Breast epithelium (tissue), 4 donors: ENCODE measurements around the gene IFIT1B. TPM values are rescaled to one million over a fixed set of nuclear protein-coding genes. Genes with fewer than 3 reads are reported as not detected.
"Not testable (repeated sequence)": the region's sequence is repeated elsewhere in the genome, so short reads cannot be mapped to it uniquely, and the experiment has no call there.

Experiments
- DNase-seq, 2 donors: peaks; one replicate each; pipeline ENCODE4 v3.0.0-alpha.2; 2019; ENCODE audit warnings: low spot score in 2 of 2
- H3K27ac ChIP-seq, 2 donors: fragments of 200-600 bp; sonication (generic) in 1 of 2; one replicate each; pipeline ENCODE4 v1.5.1; 2016 to 2019; ENCODE audit warnings: mild to moderate bottlenecking in 1 of 2
- H3K27me3 ChIP-seq, 2 donors: fragments of 200-600 bp; sonication (generic) in 1 of 2; one replicate each; pipeline versions ENCODE4 v1.5.1 to v1.6.0; 2017 to 2019; ENCODE audit warnings: control low read depth in 1 of 2, mild to moderate bottlenecking in 1 of 2
- H3K36me3 ChIP-seq: fragments of 200-600 bp; one replicate; pipeline ENCODE4 v1.5.1; 2019
- H3K4me1 ChIP-seq, 2 donors: fragments of 200-600 bp; sonication (generic); one replicate each; pipeline ENCODE4 v1.5.1; 2016 to 2019; ENCODE audit warnings: control low read depth in 1 of 2
- H3K4me3 ChIP-seq, 3 donors: fragments of 200-600 bp; sonication (generic); 1 replicate in 2 of 3; 2 replicates in 1 of 3; pipeline ENCODE4 v1.5.1; 2016 to 2019; ENCODE audit warnings: mild to moderate bottlenecking in 3 of 3, moderate library complexity in 2 of 3
- H3K9me3 ChIP-seq, 2 donors: fragments of 200-600 bp; sonication (generic) in 1 of 2; one replicate each; pipeline ENCODE4 v1.5.1; 2016 to 2019; ENCODE audit warnings: control low read depth in 1 of 2
- POLR2A ChIP-seq: fragments of 450-650 bp; IDR thresholded peaks from one replicate; pipeline ENCODE4 v1.6.1; 2016; ENCODE audit warnings: antibody characterized with exemption, mild to moderate bottlenecking, moderate library complexity
- POLR2AphosphoS5 ChIP-seq, 3 donors: sonication (generic); formaldehyde crosslinking; IDR thresholded peaks; one replicate each; pipeline ENCODE4 v1.6.1; 2017; ENCODE audit warnings: antibody characterized with exemption in 3 of 3
- intact Hi-C: fragments of 100-400 bp; cut with DNase I; formaldehyde crosslinking; loops from one replicate; pipeline ENCODE4 v1.15.1; 2023; ENCODE audit warnings: low total_unique reads
- total RNA-seq, 3 donors: library from RNA; depleted of rRNA; stranded (reverse); fragments of >200 nt; gene quantifications; one replicate each; pipeline ENCODE4 v1.1.0, GENCODE V29; 2016
- TF ChIP-seq, protein P1 (sequence below), 3 donors: fragments of 450-650 bp; IDR thresholded peaks; one replicate each; pipeline ENCODE4 v1.5.1; 2016 to 2017; ENCODE audit warnings: antibody characterized with exemption in 3 of 3, mild to moderate bottlenecking in 3 of 3, moderate library complexity in 3 of 3

IFIT1B gene
- not detected for total RNA-seq

GRCh38 chr10:89377705-89378637 is at the start of gene IFIT1B:
TSS of gene IFIT1B (plus strand) at chr10:89378056. CDS start at chr10:89378136, 80 bp downstream.
- H3K27me3 ChIP-seq, result no peaks in the 10 kb centered on the region
- TF ChIP-seq POLR2AphosphoS5 (IDR thresholded peaks at IDR 0.05), result no peak
- TF ChIP-seq POLR2A, result no peak
- TF ChIP-seq, protein P1, sequence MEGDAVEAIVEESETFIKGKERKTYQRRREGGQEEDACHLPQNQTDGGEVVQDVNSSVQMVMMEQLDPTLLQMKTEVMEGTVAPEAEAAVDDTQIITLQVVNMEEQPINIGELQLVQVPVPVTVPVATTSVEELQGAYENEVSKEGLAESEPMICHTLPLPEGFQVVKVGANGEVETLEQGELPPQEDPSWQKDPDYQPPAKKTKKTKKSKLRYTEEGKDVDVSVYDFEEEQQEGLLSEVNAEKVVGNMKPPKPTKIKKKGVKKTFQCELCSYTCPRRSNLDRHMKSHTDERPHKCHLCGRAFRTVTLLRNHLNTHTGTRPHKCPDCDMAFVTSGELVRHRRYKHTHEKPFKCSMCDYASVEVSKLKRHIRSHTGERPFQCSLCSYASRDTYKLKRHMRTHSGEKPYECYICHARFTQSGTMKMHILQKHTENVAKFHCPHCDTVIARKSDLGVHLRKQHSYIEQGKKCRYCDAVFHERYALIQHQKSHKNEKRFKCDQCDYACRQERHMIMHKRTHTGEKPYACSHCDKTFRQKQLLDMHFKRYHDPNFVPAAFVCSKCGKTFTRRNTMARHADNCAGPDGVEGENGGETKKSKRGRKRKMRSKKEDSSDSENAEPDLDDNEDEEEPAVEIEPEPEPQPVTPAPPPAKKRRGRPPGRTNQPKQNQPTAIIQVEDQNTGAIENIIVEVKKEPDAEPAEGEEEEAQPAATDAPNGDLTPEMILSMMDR (IDR thresholded peaks at IDR 0.05), result no peak
- H3K27ac ChIP-seq, result no peak within 1 kb of the TSS
- no peak for DNase-seq
- no peaks in the 10 kb centered on the region for H3K36me3 ChIP-seq
- intact Hi-C loops, result no loop called here
- H3K4me3 ChIP-seq, result no peak within 1 kb of the TSS
- H3K9me3 ChIP-seq, result no peaks in the 10 kb centered on the region
- peaks cover 6 to 8% of the 10 kb centered on the region in 2 donors for H3K4me1 ChIP-seq

DNA sequence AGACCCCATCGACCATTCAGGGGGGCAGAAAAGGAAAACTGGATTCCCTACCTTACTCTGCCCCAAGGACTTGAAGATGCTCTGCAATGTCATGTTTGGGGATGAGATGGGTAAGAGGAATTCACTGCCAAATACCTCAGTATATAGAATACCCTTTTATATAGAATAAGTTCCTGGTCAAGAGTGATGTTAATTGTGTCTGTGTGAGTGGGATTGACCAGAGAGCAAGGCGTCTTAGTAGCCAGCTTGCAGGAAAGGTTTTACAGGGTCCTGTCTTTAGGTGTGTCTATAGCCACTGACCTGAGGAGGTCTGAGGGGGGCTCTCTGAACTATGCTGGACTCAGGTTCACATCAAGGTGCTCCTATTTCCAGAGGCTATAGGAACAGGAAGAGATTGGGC is 48.7 kb upstream of the IFIT1B start:
- Histone ChIP-seq H3K9me3 (no peaks in the 10 kb centered on the region), H3K4me1 (peaks cover 10 to 11% of the 10 kb centered on the region in 2 donors), H3K4me3 (peak overlapping the region in 2 of 3 donors; percentile 27 to 52), H3K27ac (peak overlapping the region; percentile 77 to 85), H3K36me3 (no peaks in the 10 kb centered on the region), H3K27me3 (no peaks in the 10 kb centered on the region)
- TF ChIP-seq, protein P1 (IDR thresholded peaks at IDR 0.05), result no peak
- TF ChIP-seq POLR2A, result no peak
- no peak for TF ChIP-seq POLR2AphosphoS5 (IDR thresholded peaks at IDR 0.05)
- intact Hi-C loops, result no loop called here
- DNase-seq, result no peak

DNA sequence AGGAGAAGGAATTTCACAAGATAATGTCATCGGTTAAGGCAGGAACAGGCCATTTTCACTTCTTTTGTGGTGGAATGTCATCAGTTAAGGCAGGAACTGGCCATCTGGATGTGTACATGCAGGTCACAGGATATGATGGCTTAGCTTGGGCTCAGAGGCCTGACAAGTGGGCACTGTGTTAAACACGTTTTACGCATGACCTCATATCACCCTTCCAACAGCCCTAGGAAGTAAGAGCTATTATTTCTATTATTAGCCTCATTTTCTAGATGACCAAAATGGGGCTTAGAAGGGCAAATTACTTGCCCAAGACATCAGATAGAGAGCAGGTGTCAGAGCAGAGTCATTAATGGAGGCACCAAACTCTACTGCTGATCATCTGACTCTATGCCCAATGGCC is 47.8 kb upstream of the IFIT1B start:
- Histone ChIP-seq H3K4me1 (peaks cover 10 to 11% of the 10 kb centered on the region in 2 donors), H3K27ac (peak overlapping the region; percentile 8 to 85)
- H3K9me3 ChIP-seq, H3K27me3 ChIP-seq, H3K4me3 ChIP-seq, DNase-seq, H3K36me3 ChIP-seq, intact Hi-C loops: not testable (repeated sequence)

- Histone ChIP-seq H3K27me3 (no peaks in the 10 kb centered on the region), H3K27ac (peak overlapping the region; percentile 8 to 85), H3K9me3 (no peaks in the 10 kb centered on the region), H3K4me1 (peaks cover 10 to 11% of the 10 kb centered on the region in 2 donors), H3K36me3 (no peaks in the 10 kb centered on the region), H3K4me3 (no peak overlapping the region)
- TF ChIP-seq POLR2A, result no peak
- TF ChIP-seq POLR2AphosphoS5 (IDR thresholded peaks at IDR 0.05), result no peak
- TF ChIP-seq, protein P1 (IDR thresholded peaks at IDR 0.05), result no peak
- DNase-seq, result no peak
- intact Hi-C loops, result no loop called here
These were observed 47.2 kb upstream of the IFIT1B start for GRCh38 chr10:89330537-89331212.

- H3K9me3 ChIP-seq, intact Hi-C loops, H3K36me3 ChIP-seq, H3K27me3 ChIP-seq, DNase-seq: not testable (repeated sequence)
- Histone ChIP-seq H3K4me3 (peak overlapping the region in 2 of 3 donors; percentile 33 to 62), H3K27ac (peak overlapping the region; percentile 15 to 85), H3K4me1 (peaks cover 10 to 11% of the 10 kb centered on the region in 2 donors)
These were observed 46.3 kb upstream of the IFIT1B start for GRCh38 chr10:89331487-89332122.
